ENCODE data around the gene FARSA.

Gene FARSA

GRCh38 chr19:12946092-12946721 lies 12.7 kb upstream of the FARSA start:
- peaks cover 67% of the 10 kb centered on the region for H3K36me3 Mint-ChIP-seq (ENCODE audit: low read depth)
- TF ChIP-seq CTCF (IDR thresholded peaks at IDR 0.05; ENCODE audit: unreplicated experiment in 3 of 3): no peak
- H3K27me3 Mint-ChIP-seq (ENCODE audit: low read depth): peaks cover 4% of the 10 kb centered on the region
- H3K9me3 Mint-ChIP-seq: no peaks in the 10 kb centered on the region
- peak overlapping the region; percentile 82 to 97 (median 94) for H3K27ac Mint-ChIP-seq
- peak overlapping the region; percentile 93 to 95 (median 95) for H3K4me3 Mint-ChIP-seq
- H3K4me1 Mint-ChIP-seq: peaks cover 13% of the 10 kb centered on the region

- Mint-ChIP-seq H3K36me3 (ENCODE audit: low read depth) (peaks cover 66% of the 10 kb centered on the region), H3K4me3 (peak within 1 kb of the TSS; percentile 93 to 95 (median 95)), H3K27ac (peak within 1 kb of the TSS; percentile 82 to 97 (median 94)), H3K4me1 (peaks cover 17% of the 10 kb centered on the region), H3K9me3 (no peaks in the 10 kb centered on the region), H3K27me3 (ENCODE audit: low read depth) (peaks cover 4% of the 10 kb centered on the region)
- no peak for TF ChIP-seq CTCF (IDR thresholded peaks at IDR 0.05; ENCODE audit: unreplicated experiment in 3 of 3)
These were observed 12.1 kb upstream of the FARSA start, which contains the start of gene RAD23A for GRCh38 chr19:12945479-12946091. Gene RAD23A, plus strand, starts transcription at chr19:12945862. Its CDS starts 87 bp downstream, at chr19:12945949.

- no peak for TF ChIP-seq CTCF (IDR thresholded peaks at IDR 0.05; ENCODE audit: unreplicated experiment in 3 of 3)
- peaks cover 4% of the 10 kb centered on the region for H3K27me3 Mint-ChIP-seq (ENCODE audit: low read depth)
- peaks cover 67% of the 10 kb centered on the region for H3K36me3 Mint-ChIP-seq (ENCODE audit: low read depth)
- H3K4me1 Mint-ChIP-seq: peaks cover 30% of the 10 kb centered on the region
- peak overlapping the region in 1 of 3 experiments; percentile 71 for H3K27ac Mint-ChIP-seq
- H3K9me3 Mint-ChIP-seq: no peaks in the 10 kb centered on the region
- peak overlapping the region; percentile 65 to 93 (median 92) for H3K4me3 Mint-ChIP-seq
These were observed 10.7 kb upstream of the FARSA start for GRCh38 chr19:12944104-12944674.

DNA sequence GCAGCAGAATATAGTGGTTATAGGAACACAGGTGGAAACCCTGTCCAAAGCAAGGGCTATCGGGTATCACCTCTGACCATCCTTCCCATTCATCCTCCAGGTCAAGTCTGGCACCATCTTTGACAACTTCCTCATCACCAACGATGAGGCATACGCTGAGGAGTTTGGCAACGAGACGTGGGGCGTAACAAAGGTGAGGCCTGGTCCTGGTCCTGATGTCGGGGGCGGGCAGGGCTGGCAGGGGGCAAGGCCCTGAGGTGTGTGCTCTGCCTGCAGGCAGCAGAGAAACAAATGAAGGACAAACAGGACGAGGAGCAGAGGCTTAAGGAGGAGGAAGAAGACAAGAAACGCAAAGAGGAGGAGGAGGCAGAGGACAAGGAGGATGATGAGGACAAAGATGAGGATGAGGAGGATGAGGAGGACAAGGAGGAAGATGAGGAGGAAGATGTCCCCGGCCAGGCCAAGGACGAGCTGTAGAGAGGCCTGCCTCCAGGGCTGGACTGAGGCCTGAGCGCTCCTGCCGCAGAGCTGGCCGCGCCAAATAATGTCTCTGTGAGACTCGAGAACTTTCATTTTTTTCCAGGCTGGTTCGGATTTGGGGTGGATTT lies 10.0 kb upstream of the FARSA start:
- Mint-ChIP-seq H3K4me1 (peaks cover 34% of the 10 kb centered on the region), H3K36me3 (ENCODE audit: low read depth) (peaks cover 72% of the 10 kb centered on the region), H3K27me3 (ENCODE audit: low read depth) (peaks cover 4% of the 10 kb centered on the region), H3K4me3 (peak overlapping the region; percentile 62 to 66 (median 62)), H3K27ac (peak overlapping the region; percentile 44 to 58 (median 51)), H3K9me3 (no peaks in the 10 kb centered on the region)
- TF ChIP-seq CTCF (IDR thresholded peaks at IDR 0.05; ENCODE audit: unreplicated experiment in 3 of 3): no peak

DNA sequence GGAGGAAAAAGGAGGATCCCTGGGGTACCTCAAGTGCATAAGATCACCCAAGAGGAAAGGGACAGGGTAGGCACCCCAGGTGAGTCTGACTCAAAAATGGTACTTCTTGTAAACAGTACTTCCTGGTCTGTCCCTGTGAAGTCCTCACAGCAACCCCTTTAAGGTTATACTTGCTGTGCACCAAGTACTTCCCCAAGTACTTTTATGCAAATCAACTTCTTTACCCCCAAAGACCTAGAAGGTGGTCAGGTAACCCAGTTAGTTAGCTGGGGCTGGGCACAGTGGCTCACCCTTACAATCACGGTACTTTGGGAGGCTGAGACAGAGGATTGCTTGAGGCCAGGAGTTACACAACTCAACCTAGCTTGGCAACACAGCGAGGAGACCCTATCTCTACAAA lies 7.4 kb upstream of the FARSA start:
- Mint-ChIP-seq H3K36me3 (ENCODE audit: low read depth) (peaks cover 66% of the 10 kb centered on the region), H3K4me3 (peak overlapping the region; percentile 96 to 100 (median 99)), H3K9me3 (no peaks in the 10 kb centered on the region), H3K27me3 (ENCODE audit: low read depth) (peaks cover 4% of the 10 kb centered on the region), H3K27ac (peak overlapping the region in 1 of 3 experiments; percentile 30), H3K4me1 (peaks cover 39% of the 10 kb centered on the region)
- no peak for TF ChIP-seq CTCF (IDR thresholded peaks at IDR 0.05; ENCODE audit: unreplicated experiment in 3 of 3)

Measured in nephron (organoid).